ENCODE measurements around the gene PSD.

DNA sequence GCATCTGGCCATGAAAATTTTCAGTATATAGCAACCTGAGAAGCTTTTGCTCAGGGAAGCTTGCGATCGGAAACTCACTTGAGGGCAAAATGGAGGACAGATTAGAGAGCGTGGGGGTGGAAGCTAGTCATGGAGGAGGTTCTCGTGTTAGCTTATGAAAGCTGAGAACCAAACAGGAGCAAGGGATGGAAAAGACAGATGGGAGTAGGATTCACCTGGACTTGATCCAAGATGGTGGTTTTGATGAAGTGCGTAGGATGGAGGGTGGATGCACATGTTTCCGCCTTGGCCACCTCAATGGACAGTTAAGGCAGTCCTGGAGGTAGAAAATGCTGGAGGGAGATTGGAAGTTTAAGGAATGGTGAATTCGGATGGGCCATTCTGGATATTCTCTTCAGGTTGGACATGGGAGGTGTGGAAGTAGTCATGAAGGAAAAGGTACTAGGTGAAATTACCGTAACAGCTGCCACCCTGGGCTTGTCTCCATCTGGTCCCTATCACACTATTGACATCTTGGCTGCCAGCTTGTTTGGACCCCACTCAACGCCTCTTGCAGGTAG, 39.1 kb upstream of the PSD start:
- TF ChIP-seq, protein P1, sequence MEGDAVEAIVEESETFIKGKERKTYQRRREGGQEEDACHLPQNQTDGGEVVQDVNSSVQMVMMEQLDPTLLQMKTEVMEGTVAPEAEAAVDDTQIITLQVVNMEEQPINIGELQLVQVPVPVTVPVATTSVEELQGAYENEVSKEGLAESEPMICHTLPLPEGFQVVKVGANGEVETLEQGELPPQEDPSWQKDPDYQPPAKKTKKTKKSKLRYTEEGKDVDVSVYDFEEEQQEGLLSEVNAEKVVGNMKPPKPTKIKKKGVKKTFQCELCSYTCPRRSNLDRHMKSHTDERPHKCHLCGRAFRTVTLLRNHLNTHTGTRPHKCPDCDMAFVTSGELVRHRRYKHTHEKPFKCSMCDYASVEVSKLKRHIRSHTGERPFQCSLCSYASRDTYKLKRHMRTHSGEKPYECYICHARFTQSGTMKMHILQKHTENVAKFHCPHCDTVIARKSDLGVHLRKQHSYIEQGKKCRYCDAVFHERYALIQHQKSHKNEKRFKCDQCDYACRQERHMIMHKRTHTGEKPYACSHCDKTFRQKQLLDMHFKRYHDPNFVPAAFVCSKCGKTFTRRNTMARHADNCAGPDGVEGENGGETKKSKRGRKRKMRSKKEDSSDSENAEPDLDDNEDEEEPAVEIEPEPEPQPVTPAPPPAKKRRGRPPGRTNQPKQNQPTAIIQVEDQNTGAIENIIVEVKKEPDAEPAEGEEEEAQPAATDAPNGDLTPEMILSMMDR (IDR thresholded peaks at IDR 0.05): no peak
- no peak for TF ChIP-seq POLR2AphosphoS5 (IDR thresholded peaks at IDR 0.05; ENCODE audit: low read depth, low read length)
- TF ChIP-seq, protein P2, sequence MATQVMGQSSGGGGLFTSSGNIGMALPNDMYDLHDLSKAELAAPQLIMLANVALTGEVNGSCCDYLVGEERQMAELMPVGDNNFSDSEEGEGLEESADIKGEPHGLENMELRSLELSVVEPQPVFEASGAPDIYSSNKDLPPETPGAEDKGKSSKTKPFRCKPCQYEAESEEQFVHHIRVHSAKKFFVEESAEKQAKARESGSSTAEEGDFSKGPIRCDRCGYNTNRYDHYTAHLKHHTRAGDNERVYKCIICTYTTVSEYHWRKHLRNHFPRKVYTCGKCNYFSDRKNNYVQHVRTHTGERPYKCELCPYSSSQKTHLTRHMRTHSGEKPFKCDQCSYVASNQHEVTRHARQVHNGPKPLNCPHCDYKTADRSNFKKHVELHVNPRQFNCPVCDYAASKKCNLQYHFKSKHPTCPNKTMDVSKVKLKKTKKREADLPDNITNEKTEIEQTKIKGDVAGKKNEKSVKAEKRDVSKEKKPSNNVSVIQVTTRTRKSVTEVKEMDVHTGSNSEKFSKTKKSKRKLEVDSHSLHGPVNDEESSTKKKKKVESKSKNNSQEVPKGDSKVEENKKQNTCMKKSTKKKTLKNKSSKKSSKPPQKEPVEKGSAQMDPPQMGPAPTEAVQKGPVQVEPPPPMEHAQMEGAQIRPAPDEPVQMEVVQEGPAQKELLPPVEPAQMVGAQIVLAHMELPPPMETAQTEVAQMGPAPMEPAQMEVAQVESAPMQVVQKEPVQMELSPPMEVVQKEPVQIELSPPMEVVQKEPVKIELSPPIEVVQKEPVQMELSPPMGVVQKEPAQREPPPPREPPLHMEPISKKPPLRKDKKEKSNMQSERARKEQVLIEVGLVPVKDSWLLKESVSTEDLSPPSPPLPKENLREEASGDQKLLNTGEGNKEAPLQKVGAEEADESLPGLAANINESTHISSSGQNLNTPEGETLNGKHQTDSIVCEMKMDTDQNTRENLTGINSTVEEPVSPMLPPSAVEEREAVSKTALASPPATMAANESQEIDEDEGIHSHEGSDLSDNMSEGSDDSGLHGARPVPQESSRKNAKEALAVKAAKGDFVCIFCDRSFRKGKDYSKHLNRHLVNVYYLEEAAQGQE (IDR thresholded peaks at IDR 0.05; ENCODE audit: insufficient read depth in 1 of 2, low read depth in 2 of 2, low read length in 1 of 2): no peak
- no peak for TF ChIP-seq SIN3A (IDR thresholded peaks at IDR 0.05; ENCODE audit: borderline replicate concordance, insufficient read depth, low read depth, low read length)
- no peak for TF ChIP-seq TCF7L2 (IDR thresholded peaks at IDR 0.05; ENCODE audit: low read depth, low read length)

Data from Panc1 (cell line).